Large intestine (tissue), 12 donors: ENCODE results near the gene CD300E. TPM values are rescaled to one million over a fixed set of nuclear protein-coding genes. Genes with fewer than 3 reads are reported as not detected.
A peak's percentile ranks its signal among the peaks of the same experiment; 100 is the strongest.

ENCODE experiments used
- DNase-seq, 2 donors: peaks; one replicate each; pipeline versions ENCODE4 v3.0.0 to v3.0.0-alpha.2; 2013
- H3K27ac ChIP-seq: one replicate; pipeline ENCODE4 v1.5.1; 2013; ENCODE audit warnings: low read length
- H3K27me3 ChIP-seq: 2 replicates; pipeline ENCODE4 v1.6.1; 2013; ENCODE audit warnings: low read length; ENCODE audit not compliant: control insufficient read depth, insufficient read depth
- H3K36me3 ChIP-seq: 2 replicates; pipeline ENCODE4 v1.6.1; 2013; ENCODE audit warnings: low read length; ENCODE audit not compliant: control insufficient read depth, insufficient read depth
- H3K4me1 ChIP-seq: one replicate; pipeline ENCODE4 v1.6.1; 2013; ENCODE audit warnings: low read length; ENCODE audit not compliant: control insufficient read depth, insufficient read depth
- H3K4me3 ChIP-seq: one replicate; pipeline ENCODE4 v1.5.1; 2013; ENCODE audit warnings: low read length
- H3K9me3 ChIP-seq: one replicate; pipeline ENCODE4 v1.6.1; 2013; ENCODE audit warnings: mild to moderate bottlenecking, low read depth, low read length, moderate library complexity; ENCODE audit not compliant: control insufficient read depth
- WGBS: methylation state at CpG from one replicate; pipeline ENCODE4 v1.1.5; 2013; ENCODE audit warnings: low lambda C conversion rate; ENCODE audit not compliant: insufficient coverage; 5-methylcytosine and 5-hydroxymethylcytosine counted together
- long read RNA-seq, 11 donors: transcript quantifications; one replicate each; lab custom pipeline, GENCODE V29; 2026
- polyA plus RNA-seq: library from polyadenylated mRNA; unstranded; fragments of 120-200 nt; gene quantifications from one replicate; pipeline ENCODE4 v1.2.1, GENCODE V29; 2013

The CD300E gene, protein sequence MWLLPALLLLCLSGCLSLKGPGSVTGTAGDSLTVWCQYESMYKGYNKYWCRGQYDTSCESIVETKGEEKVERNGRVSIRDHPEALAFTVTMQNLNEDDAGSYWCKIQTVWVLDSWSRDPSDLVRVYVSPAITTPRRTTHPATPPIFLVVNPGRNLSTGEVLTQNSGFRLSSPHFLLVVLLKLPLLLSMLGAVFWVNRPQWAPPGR
- 0.12 TPM for polyA plus RNA-seq
- long read RNA-seq, donor 1: 0 reads
- long read RNA-seq, donor 2: 0 reads
- long read RNA-seq, donor 3: 0 reads
- long read RNA-seq, donor 4: 0 reads
- long read RNA-seq, donor 5: 0 reads
- long read RNA-seq, donor 6: 0 reads
- long read RNA-seq, donor 7: 0 reads
- long read RNA-seq, donor 8: 0 reads
- long read RNA-seq, donor 9: 0 reads
- long read RNA-seq, donor 10: 0 reads
- long read RNA-seq, donor 11: 0 reads

DNA sequence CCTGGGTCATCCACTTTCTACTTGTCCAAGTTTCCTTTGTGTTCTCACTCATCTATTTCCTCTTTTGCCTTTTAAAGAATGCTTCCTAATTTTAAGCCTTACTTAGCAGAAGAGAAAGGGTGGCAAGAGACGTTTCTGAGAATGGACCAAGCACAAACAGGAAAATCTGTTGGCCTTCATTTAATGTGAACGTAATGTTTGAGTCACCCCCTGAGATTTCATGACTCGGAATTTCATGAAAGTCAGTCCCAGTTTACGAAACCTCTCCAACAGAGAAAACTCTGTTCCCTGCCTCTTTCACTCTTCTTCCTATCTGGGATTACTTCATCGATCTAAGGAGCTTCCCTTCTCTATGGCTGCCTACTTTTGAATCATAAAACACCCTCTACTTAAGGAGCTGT, at the start of gene CD300E:
CD300E (minus strand) TSS at position 46 of the 401 bp plus-strand sequence. CDS start 117 bp downstream, outside the sequence.
- Histone ChIP-seq H3K4me1 (no peaks in the 10 kb centered on the region), H3K4me3 (no peak within 1 kb of the TSS), H3K27me3 (peaks cover 3% of the 10 kb centered on the region), H3K36me3 (no peaks in the 10 kb centered on the region), H3K9me3 (no peaks in the 10 kb centered on the region), H3K27ac (no peak within 1 kb of the TSS)
- DNase-seq: no peak
- no CpG with 5 or more reads among the region's 5 CpGs for WGBS

DNA sequence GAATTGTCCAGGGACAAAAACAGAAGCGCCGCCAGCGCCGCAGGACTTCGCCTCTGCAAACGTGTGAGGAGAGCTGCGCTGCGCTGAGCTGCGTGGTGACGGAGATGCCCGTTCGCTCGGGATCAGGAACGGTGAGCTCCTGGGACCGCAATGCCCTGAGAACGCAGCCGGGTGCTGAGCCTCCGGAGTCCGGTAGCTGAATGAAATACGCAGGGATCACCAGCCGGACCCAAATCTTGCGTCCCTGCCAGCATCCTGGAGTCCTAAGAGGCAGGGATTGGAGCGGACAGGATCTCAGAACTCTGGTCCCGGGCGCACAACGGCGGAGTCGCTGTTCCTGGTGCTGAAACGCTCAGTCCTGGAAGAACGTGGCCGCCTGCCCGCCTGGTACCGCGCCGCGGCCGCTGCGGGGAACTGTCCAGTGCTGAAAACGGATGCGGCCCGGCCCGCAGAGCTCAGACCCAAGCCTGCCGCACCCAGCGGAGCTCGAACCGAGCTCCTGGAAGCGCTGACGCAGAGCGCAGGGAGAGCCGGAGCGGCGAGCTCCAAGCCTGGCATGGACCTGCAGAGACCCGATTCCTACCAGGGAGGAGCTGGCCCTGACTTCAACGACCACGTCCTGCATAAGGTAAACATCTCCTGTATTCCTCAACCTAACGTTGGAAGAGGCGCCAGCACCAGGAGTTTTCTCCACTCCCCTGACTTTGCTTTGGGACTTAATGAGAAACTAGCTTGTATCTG, 47.7 kb upstream of the CD300E start:
- H3K27me3 ChIP-seq: peaks cover 11% of the 10 kb centered on the region

DNA sequence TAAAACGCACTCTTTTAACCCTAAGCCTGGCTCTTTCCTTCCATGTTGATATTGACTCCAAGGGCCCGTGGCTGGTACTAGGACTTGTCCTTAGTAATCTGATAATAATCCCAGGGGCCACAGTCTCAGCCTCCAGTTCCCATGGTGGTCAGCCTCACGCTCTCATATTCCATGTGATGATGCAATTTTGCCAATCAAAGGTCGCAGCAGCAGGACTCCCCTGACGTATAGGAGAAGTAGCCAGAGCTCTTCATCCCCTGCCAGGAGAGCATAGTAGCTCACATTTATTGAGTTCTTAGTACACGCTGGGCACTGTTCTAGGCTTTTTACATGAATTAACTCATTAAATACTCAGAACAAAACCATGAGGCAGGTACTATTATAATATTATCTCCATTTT, 46.8 kb upstream of the CD300E start:
- H3K27me3 ChIP-seq: peaks cover 12% of the 10 kb centered on the region

More for the DNA sequence above, 47.7 kb upstream of the CD300E start:
- Histone ChIP-seq H3K4me1 (no peaks in the 10 kb centered on the region), H3K9me3 (peaks cover 7% of the 10 kb centered on the region), H3K4me3 (no peak overlapping the region), H3K36me3 (no peaks in the 10 kb centered on the region), H3K27ac (no peak overlapping the region)
- WGBS: no CpG with 5 or more reads among the region's 57 CpGs
- peak; percentile 62 to 77 for DNase-seq

DNA sequence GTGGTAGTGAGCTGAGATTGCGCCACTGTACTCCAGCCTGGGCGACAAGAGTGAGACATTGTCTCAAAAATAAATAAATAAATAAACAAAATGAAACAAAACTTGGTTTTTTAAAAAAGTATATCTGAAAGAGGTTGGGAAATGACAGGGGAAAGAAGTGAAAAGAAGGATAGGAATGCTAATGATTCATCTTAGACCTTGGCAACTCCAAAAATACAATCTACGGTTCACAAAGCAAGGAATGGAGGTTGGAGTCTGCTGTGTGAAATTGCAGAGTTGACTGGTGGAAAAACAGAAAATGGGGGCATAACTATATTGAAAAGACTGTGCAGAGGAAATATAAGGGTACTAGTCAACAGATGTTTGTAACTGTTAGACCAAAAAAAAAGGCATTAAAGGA, 40.0 kb upstream of the CD300E start:
- DNase-seq: no peak
- Histone ChIP-seq H3K4me1 (no peaks in the 10 kb centered on the region), H3K36me3 (no peaks in the 10 kb centered on the region), H3K4me3 (no peak overlapping the region), H3K9me3 (no peaks in the 10 kb centered on the region), H3K27ac (no peak overlapping the region), H3K27me3 (peaks cover 19% of the 10 kb centered on the region)
- WGBS: 92% methylated on average over 2 of the region's 3 CpGs

More for the DNA sequence above, 46.8 kb upstream of the CD300E start:
- peaks cover 7% of the 10 kb centered on the region for H3K9me3 ChIP-seq
- no peaks in the 10 kb centered on the region for H3K36me3 ChIP-seq
- no peak for DNase-seq
- H3K27ac ChIP-seq: no peak overlapping the region
- no peaks in the 10 kb centered on the region for H3K4me1 ChIP-seq
- no peak overlapping the region for H3K4me3 ChIP-seq
- no CpG with 5 or more reads among the region's 6 CpGs for WGBS

DNA sequence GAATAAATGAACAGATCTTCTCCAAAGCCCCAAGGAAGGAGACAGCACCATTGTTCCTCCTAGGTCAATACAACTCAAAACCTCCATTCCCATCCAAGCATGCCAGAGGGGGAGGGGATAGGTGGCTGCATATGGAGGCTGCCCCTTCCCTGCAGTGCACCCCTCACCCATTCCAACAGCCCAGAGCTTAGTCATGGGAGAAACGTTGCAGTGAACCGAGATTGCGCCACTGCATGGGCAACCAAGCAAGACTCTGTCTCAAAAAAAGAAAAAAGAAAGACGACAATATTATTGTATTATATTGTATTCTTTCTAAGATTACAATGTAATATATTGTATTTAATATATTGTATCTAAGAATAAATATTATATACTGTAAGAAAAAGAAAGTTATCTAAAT, 36.4 kb upstream of the CD300E start:
- 83% methylated on average over 1 of the region's 4 CpGs for WGBS
- Histone ChIP-seq H3K36me3 (no peaks in the 10 kb centered on the region), H3K9me3 (no peaks in the 10 kb centered on the region), H3K4me3 (no peak overlapping the region), H3K27ac (no peak overlapping the region), H3K4me1 (no peaks in the 10 kb centered on the region), H3K27me3 (peaks cover 11% of the 10 kb centered on the region)
- DNase-seq: no peak

DNA sequence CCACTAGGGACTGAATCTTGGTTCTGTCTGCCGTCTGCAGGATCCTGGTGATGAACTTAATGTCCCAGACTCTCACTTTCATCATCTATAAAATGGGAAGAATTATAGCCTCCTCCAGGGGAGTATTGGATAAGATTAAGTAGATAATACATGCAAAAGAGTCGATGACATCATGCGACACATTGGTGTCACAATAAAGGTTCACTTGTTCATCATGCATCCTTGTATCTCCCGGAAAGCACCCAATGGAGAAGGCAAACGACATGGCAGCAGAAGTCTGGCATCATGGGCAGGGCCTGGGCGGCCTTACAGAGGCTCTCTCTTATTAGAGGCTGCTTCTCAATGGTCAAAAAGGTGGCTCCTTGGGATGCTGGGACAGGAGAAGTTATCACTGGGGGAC, 35.1 kb upstream of the CD300E start:
- Histone ChIP-seq H3K27me3 (peaks cover 3% of the 10 kb centered on the region), H3K4me1 (no peaks in the 10 kb centered on the region), H3K27ac (no peak overlapping the region), H3K4me3 (no peak overlapping the region), H3K9me3 (no peaks in the 10 kb centered on the region), H3K36me3 (no peaks in the 10 kb centered on the region)
- DNase-seq: no peak
- WGBS: no CpG with 5 or more reads among the region's 6 CpGs

DNA sequence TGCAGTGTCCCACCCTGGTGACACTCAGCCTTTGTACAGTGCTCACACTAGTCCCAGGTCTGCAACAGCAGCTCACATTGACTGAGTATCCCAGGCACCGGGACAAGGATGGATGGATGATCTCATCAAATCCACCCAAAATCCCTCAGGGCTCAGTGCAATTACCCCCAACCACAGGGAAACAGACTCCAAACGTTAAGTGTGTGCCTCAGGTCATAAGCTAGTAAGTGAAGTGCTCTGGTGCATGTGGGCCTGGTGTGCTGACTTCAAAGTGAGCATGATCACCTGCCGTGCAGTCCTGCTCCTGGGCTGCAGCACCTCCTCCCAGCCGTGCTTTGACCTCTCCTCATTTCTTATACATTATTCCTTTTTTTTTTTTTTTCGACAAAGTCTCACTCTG, 31.2 kb upstream of the CD300E start:
- no CpG with 5 or more reads among the region's 5 CpGs for WGBS
- Histone ChIP-seq H3K36me3 (no peaks in the 10 kb centered on the region), H3K4me1 (no peaks in the 10 kb centered on the region), H3K27ac (no peak overlapping the region), H3K27me3 (peaks cover 24% of the 10 kb centered on the region), H3K9me3 (no peaks in the 10 kb centered on the region), H3K4me3 (no peak overlapping the region)
- DNase-seq: no peak

DNA sequence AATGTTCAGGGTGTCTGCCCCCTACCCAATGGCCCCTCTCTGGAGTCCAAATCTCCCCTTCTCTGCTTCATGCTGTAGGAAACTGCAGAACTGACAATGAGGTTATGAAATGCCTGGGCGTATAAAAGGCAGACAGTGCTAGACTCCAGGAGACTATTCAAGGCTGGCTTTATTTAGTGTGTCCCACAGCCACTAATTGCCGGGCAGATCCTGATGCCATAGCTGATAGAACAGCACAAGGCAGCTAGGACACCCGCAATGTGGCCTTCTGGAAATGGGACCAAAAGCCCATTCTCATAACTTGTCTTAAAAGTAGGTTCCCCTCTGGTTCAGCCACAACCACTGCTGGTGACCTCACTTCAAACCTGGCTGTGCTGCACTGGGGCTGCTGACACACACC, 28.5 kb upstream of the CD300E start:
- no peaks in the 10 kb centered on the region for H3K36me3 ChIP-seq
- no peak overlapping the region for H3K4me3 ChIP-seq
- no peaks in the 10 kb centered on the region for H3K4me1 ChIP-seq
- no peak for DNase-seq
- WGBS: no CpG with 5 or more reads among the region's 3 CpGs
- no peaks in the 10 kb centered on the region for H3K9me3 ChIP-seq
- H3K27me3 ChIP-seq: peaks cover 29% of the 10 kb centered on the region
- no peak overlapping the region for H3K27ac ChIP-seq

DNA sequence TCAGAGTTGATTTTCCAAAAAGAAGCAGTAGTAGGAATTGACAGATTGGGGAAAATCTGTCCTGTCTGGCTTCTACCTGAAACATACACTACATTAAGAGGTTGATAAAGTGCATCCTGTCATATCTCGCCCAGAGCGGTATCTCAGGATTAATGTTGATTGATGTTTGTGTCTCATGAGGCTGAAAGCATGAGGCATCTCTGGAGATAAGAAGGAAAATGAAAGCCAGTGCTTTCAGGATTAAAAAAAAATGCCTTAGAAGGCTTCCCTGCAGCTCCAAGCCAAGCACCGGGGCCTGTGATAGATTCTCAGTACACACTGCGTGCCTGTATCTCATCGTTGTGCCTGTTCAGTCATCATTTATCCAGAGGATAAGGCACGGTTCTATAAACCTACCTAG, 26.4 kb upstream of the CD300E start:
- no peak for DNase-seq
- no peak overlapping the region for H3K27ac ChIP-seq
- H3K9me3 ChIP-seq: no peaks in the 10 kb centered on the region
- no peak overlapping the region for H3K4me3 ChIP-seq
- WGBS: no CpG with 5 or more reads among the region's 6 CpGs
- H3K27me3 ChIP-seq: peaks cover 31% of the 10 kb centered on the region
- no peaks in the 10 kb centered on the region for H3K4me1 ChIP-seq
- no peaks in the 10 kb centered on the region for H3K36me3 ChIP-seq

DNA sequence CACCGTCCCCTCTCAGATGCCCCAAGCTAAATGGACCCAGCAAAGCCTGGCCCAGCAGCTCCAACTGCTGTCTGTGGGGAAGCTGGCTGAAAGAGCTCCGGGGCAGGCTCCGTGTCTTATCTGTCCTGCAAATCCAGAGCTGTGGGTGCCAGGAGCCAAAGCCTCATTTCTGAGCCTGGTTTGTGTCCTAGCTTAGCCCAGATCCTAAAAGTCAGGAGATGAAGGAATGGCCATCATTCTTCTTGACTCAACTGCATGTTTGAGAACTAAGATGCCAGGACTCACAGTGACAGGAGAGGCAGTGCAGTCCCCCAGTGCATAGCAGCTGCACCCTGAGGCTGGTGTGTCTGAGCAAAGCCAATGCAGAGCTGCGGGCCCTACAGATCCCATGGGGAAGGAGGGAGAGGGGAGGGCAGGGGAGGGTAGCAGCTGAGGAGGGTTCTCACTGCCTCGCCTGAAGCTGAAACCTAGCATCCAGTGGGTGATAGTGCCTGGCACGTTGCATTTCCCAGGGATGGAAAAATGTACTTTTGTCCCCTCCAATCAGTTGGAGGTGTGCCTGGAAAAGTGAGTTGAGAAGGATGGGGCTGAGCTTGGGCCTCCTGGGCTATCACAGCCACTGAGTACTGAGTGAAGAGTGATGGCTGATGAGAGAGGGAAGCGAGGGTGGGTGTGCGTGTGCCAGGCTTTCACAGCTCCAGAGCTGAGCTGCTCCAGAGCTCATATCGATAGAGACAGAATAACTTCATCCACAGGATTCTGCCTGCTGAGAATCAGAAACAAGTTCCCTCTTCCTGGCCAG, 24.5 kb upstream of the CD300E start:
- H3K27ac ChIP-seq: no peak overlapping the region
- DNase-seq: no peak
- no CpG with 5 or more reads among the region's 9 CpGs for WGBS

More for the DNA sequence above, 24.5 kb upstream of the CD300E start:
- Histone ChIP-seq H3K9me3 (no peaks in the 10 kb centered on the region), H3K36me3 (no peaks in the 10 kb centered on the region), H3K27me3 (peaks cover 33% of the 10 kb centered on the region), H3K4me1 (no peaks in the 10 kb centered on the region), H3K4me3 (no peak overlapping the region)
